Type B pancreatic cell (in vitro differentiated cells): ENCODE results near the gene EFNA3. TPM values are rescaled to one million over a fixed set of nuclear protein-coding genes. Genes with fewer than 3 reads are reported as not detected.

Experiments
- DNase-seq: peaks from one replicate; pipeline ENCODE4 v3.0.0; 2021; ENCODE audit warnings: mixed read lengths; ENCODE audit not compliant: unreplicated experiment; ENCODE audit errors: extremely low spot score
- H3K27ac Mint-ChIP-seq: 2 replicates; pipeline ENCODE4 v1.8.0; 2021; ENCODE audit warnings: mild to moderate bottlenecking, mixed read lengths
- H3K27me3 Mint-ChIP-seq: 2 replicates; pipeline ENCODE4 v1.8.0; 2021; ENCODE audit warnings: mixed read lengths
- H3K36me3 Mint-ChIP-seq: 2 replicates; pipeline ENCODE4 v1.8.0; 2021; ENCODE audit warnings: mixed read lengths
- H3K4me1 Mint-ChIP-seq: one replicate; pipeline ENCODE4 v1.8.0; 2021; ENCODE audit warnings: mixed read lengths; ENCODE audit not compliant: unreplicated experiment
- H3K4me3 Mint-ChIP-seq: 2 replicates; pipeline ENCODE4 v1.8.0; 2021; ENCODE audit warnings: mild to moderate bottlenecking, mixed read lengths
- H3K9me3 Mint-ChIP-seq: 2 replicates; pipeline ENCODE4 v1.8.0; 2021; ENCODE audit warnings: mixed read lengths
- total RNA-seq: library from RNA; stranded (reverse); gene quantifications from 2 replicates; pipeline ENCODE4 v1.2.1, GENCODE V29; 2021; ENCODE audit warnings: low replicate concordance
- TF ChIP-seq, protein P1 (sequence below): fragments of 200-600 bp; sonication (generic); conservative IDR thresholded peaks from 2 replicates; pipeline ENCODE4 v1.5.0; 2021; ENCODE audit warnings: antibody characterized with exemption, mild to moderate bottlenecking

The EFNA3 gene
- total RNA-seq, 1 donor from 2014 or later = 4.7 TPM

DNA sequence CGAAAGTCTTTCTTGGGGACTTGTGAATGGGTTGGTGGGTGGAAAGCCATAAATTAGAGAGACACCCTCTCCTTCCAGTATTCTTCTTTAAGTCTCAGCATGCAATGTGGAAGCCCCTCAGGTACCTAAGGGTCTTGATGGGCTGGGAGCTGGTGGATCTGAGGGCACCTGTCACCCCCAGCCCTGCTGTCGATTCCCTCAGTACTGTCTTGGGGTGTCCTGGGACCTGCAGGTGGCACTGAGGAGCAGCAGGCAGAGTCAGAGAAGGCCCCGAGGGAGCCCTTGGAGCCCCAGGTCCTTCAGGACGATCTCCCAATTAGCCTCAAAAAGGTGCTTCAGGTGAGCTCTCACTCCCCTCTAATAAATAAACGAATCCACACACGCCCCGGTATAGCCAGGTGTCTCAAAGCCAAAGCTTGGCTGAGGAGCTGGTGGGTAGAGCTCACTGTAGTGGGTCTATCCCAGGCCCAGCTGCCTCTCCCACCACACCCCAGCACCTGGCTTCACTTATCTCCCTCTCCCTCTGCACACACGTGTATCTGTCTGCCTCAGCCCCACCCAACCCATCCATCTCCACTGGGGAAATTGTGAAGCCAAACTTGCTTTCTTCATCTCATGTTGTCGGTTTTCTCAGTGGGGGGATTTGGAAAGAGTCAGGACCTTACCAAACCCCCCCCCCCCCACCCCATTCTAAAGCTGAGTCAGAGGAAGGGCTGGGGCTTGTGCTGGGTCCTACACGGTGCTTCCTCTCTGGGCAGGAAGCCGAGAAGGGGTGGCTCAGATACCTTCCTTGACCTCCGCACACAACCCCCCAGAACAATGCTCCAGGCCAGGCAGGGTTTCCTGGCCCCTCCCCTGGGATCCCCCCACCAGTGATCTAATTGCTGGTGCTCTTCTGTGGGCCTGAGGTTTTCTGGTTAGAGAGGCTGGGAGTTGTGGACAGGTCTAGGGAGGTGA is 25.9 kb upstream of the EFNA3 start:
- TF ChIP-seq, protein P1, sequence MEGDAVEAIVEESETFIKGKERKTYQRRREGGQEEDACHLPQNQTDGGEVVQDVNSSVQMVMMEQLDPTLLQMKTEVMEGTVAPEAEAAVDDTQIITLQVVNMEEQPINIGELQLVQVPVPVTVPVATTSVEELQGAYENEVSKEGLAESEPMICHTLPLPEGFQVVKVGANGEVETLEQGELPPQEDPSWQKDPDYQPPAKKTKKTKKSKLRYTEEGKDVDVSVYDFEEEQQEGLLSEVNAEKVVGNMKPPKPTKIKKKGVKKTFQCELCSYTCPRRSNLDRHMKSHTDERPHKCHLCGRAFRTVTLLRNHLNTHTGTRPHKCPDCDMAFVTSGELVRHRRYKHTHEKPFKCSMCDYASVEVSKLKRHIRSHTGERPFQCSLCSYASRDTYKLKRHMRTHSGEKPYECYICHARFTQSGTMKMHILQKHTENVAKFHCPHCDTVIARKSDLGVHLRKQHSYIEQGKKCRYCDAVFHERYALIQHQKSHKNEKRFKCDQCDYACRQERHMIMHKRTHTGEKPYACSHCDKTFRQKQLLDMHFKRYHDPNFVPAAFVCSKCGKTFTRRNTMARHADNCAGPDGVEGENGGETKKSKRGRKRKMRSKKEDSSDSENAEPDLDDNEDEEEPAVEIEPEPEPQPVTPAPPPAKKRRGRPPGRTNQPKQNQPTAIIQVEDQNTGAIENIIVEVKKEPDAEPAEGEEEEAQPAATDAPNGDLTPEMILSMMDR = no peak
- Mint-ChIP-seq H3K4me3 (peak overlapping the region; percentile 82), H3K4me1 (peaks cover 23% of the 10 kb centered on the region), H3K27ac (peak overlapping the region; percentile 21), H3K27me3 (no peaks in the 10 kb centered on the region), H3K36me3 (no peaks in the 10 kb centered on the region), H3K9me3 (no peaks in the 10 kb centered on the region)
- no peak for DNase-seq

GRCh38 chr1:155053531-155054105 is 25.0 kb upstream of the EFNA3 start:
- no peak for DNase-seq
- H3K9me3 Mint-ChIP-seq = no peaks in the 10 kb centered on the region
- H3K4me1 Mint-ChIP-seq = peaks cover 21% of the 10 kb centered on the region
- no peak overlapping the region for H3K27ac Mint-ChIP-seq
- no peaks in the 10 kb centered on the region for H3K27me3 Mint-ChIP-seq
- H3K4me3 Mint-ChIP-seq = peak overlapping the region; percentile 52
- H3K36me3 Mint-ChIP-seq = no peaks in the 10 kb centered on the region
- TF ChIP-seq, protein P1 = no peak

GRCh38 chr1:155057104-155057503 is 21.5 kb upstream of the EFNA3 start:
- TF ChIP-seq, protein P1 = no peak
- Mint-ChIP-seq H3K27me3 (no peaks in the 10 kb centered on the region), H3K9me3 (no peaks in the 10 kb centered on the region), H3K27ac (no peak overlapping the region), H3K4me1 (peaks cover 11% of the 10 kb centered on the region), H3K36me3 (no peaks in the 10 kb centered on the region), H3K4me3 (no peak overlapping the region)
- DNase-seq = no peak

- Mint-ChIP-seq H3K27ac (no peak overlapping the region), H3K27me3 (no peaks in the 10 kb centered on the region), H3K4me3 (no peak overlapping the region), H3K4me1 (peaks cover 12% of the 10 kb centered on the region), H3K9me3 (no peaks in the 10 kb centered on the region), H3K36me3 (no peaks in the 10 kb centered on the region)
- TF ChIP-seq, protein P1 = no peak
- DNase-seq = no peak
Measured at GRCh38 chr1:155057788-155058211, 20.8 kb upstream of the EFNA3 start.

DNA sequence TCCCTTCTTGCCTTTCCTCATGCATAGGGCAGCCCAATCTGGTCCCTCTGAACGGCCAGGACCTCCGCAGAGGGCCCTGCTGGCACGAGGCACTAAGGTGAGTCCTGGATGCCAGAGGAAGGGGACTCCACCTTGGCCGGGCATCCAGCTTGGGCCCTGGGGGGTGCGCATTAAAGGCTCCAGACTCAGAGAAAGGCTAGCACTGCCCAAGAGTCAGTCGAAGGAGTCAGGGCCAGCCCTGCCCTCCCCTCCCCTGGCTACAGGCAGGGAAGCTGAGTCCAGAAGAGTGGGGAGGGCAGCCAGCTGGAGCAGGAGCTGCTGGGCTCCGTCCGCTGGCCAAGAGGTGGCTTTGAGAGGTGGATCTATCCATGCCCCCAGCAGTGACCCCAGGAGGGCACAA is 17.9 kb upstream of the EFNA3 start:
- no peaks in the 10 kb centered on the region for H3K36me3 Mint-ChIP-seq
- H3K4me1 Mint-ChIP-seq = peaks cover 16% of the 10 kb centered on the region
- H3K4me3 Mint-ChIP-seq = no peak overlapping the region
- H3K27me3 Mint-ChIP-seq = peaks cover 3% of the 10 kb centered on the region
- DNase-seq = no peak
- no peaks in the 10 kb centered on the region for H3K9me3 Mint-ChIP-seq
- no peak overlapping the region for H3K27ac Mint-ChIP-seq
- TF ChIP-seq, protein P1 = no peak
